Tibial nerve (tissue), 4 donors: ENCODE measurements around the gene BAZ1B.
"Not testable (repeated sequence)": the region's sequence is repeated elsewhere in the genome, so short reads cannot be mapped to it uniquely, and the experiment has no call there.

Experiments
- CTCF ChIP-seq, 5 experiments: fragments of 200-600 bp in 3 of 5; fragments of 450-650 bp in 2 of 5; sonication (generic) in 3 of 5; IDR thresholded peaks; one replicate each; pipeline ENCODE4 v1.5.1; 2016 to 2019; ENCODE audit warnings: antibody characterized with exemption in 5 of 5, mild to moderate bottlenecking in 3 of 5, moderate library complexity in 2 of 5
- EP300 ChIP-seq, 2 donors: sonication (generic); formaldehyde crosslinking; IDR thresholded peaks; one replicate each; pipeline ENCODE4 v1.6.1; 2017; ENCODE audit warnings: antibody characterized with exemption in 2 of 2, mild to moderate bottlenecking in 1 of 2
- POLR2A ChIP-seq, 2 donors: fragments of 450-650 bp; IDR thresholded peaks; one replicate each; pipeline ENCODE4 v1.6.1; 2017; ENCODE audit warnings: antibody characterized with exemption in 2 of 2, mild to moderate bottlenecking in 2 of 2, moderate library complexity in 2 of 2

- not testable (repeated sequence) for TF ChIP-seq CTCF, POLR2A, EP300 (IDR thresholded peaks at IDR 0.05)
These were observed 26.6 kb downstream of the BAZ1B start for GRCh38 chr7:73495507-73495906.
